HL-60/S4 treated with phorbol 12-myristate 13-acetate at 8.2 ng/mL for 4 days and 3 days (cell line): ENCODE measurements around the gene SLC25A11.

Source experiments
- in situ Hi-C: fragments of 300-500 bp; cut with MboI; formaldehyde crosslinking; loops from 2 replicates; pipeline ENCODE4 v1.15.0; 2022; ENCODE audit warnings: low sequenced_read_pairs

SLC25A11 gene

GRCh38 chr17:4939796-4940554, at the start of gene SLC25A11, which contains the start of gene RNF167:
TSS of gene SLC25A11 (minus strand) at chr17:4940046. CDS start at chr17:4939910, 136 bp downstream.
TSS of gene RNF167 (plus strand) at chr17:4940268. CDS start at chr17:4940910, 642 bp downstream.
- in situ Hi-C loops: no loop called here

- in situ Hi-C loops: no loop called here
These were observed 48.1 kb upstream of the SLC25A11 start for GRCh38 chr17:4987767-4988567.

GRCh38 chr17:4986951-4987766, 47.3 kb upstream of the SLC25A11 start, which contains the start of gene CAMTA2:
TSS of gene CAMTA2 (minus strand) at chr17:4987675. CDS start at chr17:4986222, 1,453 bp downstream.
- in situ Hi-C loops: no loop called here

GRCh38 chr17:4986403-4986802, 46.6 kb upstream of the SLC25A11 start:
- in situ Hi-C loops: no loop called here

GRCh38 chr17:4982305-4982704, 42.5 kb upstream of the SLC25A11 start:
- in situ Hi-C loops: no loop called here

- in situ Hi-C loops: no loop called here
These were observed 40.9 kb upstream of the SLC25A11 start for GRCh38 chr17:4980644-4981216.

- in situ Hi-C loops: no loop called here
These were observed 38.9 kb upstream of the SLC25A11 start for GRCh38 chr17:4978726-4979125.

GRCh38 chr17:4974115-4974670, 34.3 kb upstream of the SLC25A11 start:
- in situ Hi-C loops: no loop called here

GRCh38 chr17:4973256-4974114, 33.6 kb upstream of the SLC25A11 start:
- in situ Hi-C loops: no loop called here

GRCh38 chr17:4972752-4973151, 32.9 kb upstream of the SLC25A11 start:
- in situ Hi-C loops: no loop called here

GRCh38 chr17:4972322-4972721, 32.5 kb upstream of the SLC25A11 start:
- in situ Hi-C loops: no loop called here

- in situ Hi-C loops: no loop called here
These were observed 32.0 kb upstream of the SLC25A11 start for GRCh38 chr17:4971826-4972225.

GRCh38 chr17:4970273-4970672, 30.4 kb upstream of the SLC25A11 start:
- in situ Hi-C loops: no loop called here

GRCh38 chr17:4969551-4970173, 29.8 kb upstream of the SLC25A11 start:
- in situ Hi-C loops: no loop called here

GRCh38 chr17:4969047-4969550, 29.3 kb upstream of the SLC25A11 start:
- in situ Hi-C loops: no loop called here

GRCh38 chr17:4968486-4969046, 28.7 kb upstream of the SLC25A11 start:
- in situ Hi-C loops: no loop called here

- in situ Hi-C loops: no loop called here
These were observed 28.0 kb upstream of the SLC25A11 start, which contains the start of gene SPAG7 for GRCh38 chr17:4967539-4968485. TSS of gene SPAG7 (minus strand) at chr17:4967817. CDS start at chr17:4967804, 13 bp downstream.
